Measurements from ENCODE around the gene CPEB2. TPM values are rescaled to one million over a fixed set of nuclear protein-coding genes. Genes with fewer than 3 reads are reported as not detected.

Gene CPEB2
- total and polyA plus RNA-seq, 10 of the 15 experiments (the other 5 are each of a cell fraction or from before 2014, with no cell fraction given): 0.73 to 8.3 (median 3.7) TPM

GRCh38 chr4:15027921-15028435 is 25.7 kb downstream of the CPEB2 start (continued):
- TF ChIP-seq, protein P1, sequence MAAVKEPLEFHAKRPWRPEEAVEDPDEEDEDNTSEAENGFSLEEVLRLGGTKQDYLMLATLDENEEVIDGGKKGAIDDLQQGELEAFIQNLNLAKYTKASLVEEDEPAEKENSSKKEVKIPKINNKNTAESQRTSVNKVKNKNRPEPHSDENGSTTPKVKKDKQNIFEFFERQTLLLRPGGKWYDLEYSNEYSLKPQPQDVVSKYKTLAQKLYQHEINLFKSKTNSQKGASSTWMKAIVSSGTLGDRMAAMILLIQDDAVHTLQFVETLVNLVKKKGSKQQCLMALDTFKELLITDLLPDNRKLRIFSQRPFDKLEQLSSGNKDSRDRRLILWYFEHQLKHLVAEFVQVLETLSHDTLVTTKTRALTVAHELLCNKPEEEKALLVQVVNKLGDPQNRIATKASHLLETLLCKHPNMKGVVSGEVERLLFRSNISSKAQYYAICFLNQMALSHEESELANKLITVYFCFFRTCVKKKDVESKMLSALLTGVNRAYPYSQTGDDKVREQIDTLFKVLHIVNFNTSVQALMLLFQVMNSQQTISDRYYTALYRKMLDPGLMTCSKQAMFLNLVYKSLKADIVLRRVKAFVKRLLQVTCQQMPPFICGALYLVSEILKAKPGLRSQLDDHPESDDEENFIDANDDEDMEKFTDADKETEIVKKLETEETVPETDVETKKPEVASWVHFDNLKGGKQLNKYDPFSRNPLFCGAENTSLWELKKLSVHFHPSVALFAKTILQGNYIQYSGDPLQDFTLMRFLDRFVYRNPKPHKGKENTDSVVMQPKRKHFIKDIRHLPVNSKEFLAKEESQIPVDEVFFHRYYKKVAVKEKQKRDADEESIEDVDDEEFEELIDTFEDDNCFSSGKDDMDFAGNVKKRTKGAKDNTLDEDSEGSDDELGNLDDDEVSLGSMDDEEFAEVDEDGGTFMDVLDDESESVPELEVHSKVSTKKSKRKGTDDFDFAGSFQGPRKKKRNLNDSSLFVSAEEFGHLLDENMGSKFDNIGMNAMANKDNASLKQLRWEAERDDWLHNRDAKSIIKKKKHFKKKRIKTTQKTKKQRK (IDR thresholded peaks at IDR 0.05; ENCODE audit: low read depth, low read length): no peak
- no peak for TF ChIP-seq SP1 (IDR thresholded peaks at IDR 0.05; ENCODE audit: low read depth, low read length)
- no peak for TF ChIP-seq STAT3 (IDR thresholded peaks at IDR 0.05; ENCODE audit: low read depth, low read length)
- no peak for TF ChIP-seq ZBTB11 (CRISPR knock-in tag; IDR thresholded peaks at IDR 0.05)
- TF ChIP-seq HDAC6 (IDR thresholded peaks at IDR 0.05; ENCODE audit: unreplicated experiment): no peak
- no peak for TF ChIP-seq IKZF2 (IDR thresholded peaks at IDR 0.05)
- no peak for TF ChIP-seq USF2 (IDR thresholded peaks at IDR 0.05; ENCODE audit: borderline replicate concordance, low read depth, low read length)
- no peak for TF ChIP-seq HDGF (IDR thresholded peaks at IDR 0.05)

All from GM12878 (cell line).